Kidney (tissue), 14 donors: Measurements from ENCODE around the gene CDK5RAP2. TPM values are rescaled to one million over a fixed set of nuclear protein-coding genes. Genes with fewer than 3 reads are reported as not detected.

Source experiments
- DNase-seq, 5 donors: peaks; one replicate each; pipeline ENCODE4 v3.0.0-alpha.2; 2013 to 2020
- FAIRE-seq: peaks from 2 replicates; lab custom pipeline; 2012; peaks lifted over from hg19 to GRCh38; lab: Jason Lieb, UNC
- H3K27ac ChIP-seq, 2 donors: one replicate each; pipeline ENCODE4 v1.7.0; 2013; ENCODE audit warnings: low read depth in 2 of 2, low read length in 2 of 2, inconsistent platforms in 1 of 2
- H3K27me3 ChIP-seq: one replicate; pipeline ENCODE4 v1.7.1; 2013; ENCODE audit warnings: low read length, inconsistent platforms; ENCODE audit not compliant: control insufficient read depth, insufficient read depth
- H3K36me3 ChIP-seq, 3 donors: one replicate each; pipeline versions ENCODE4 v1.7.0 to v1.7.1; 2013; ENCODE audit warnings: low read length in 3 of 3, control low read depth in 1 of 3, inconsistent platforms in 1 of 3; ENCODE audit not compliant: insufficient read depth in 3 of 3, control insufficient read depth in 2 of 3
- H3K4me1 ChIP-seq, 3 donors: one replicate each; pipeline versions ENCODE4 v1.7.0 to v1.7.1; 2013; ENCODE audit warnings: low read length in 3 of 3, inconsistent platforms in 1 of 3, low read depth in 1 of 3; ENCODE audit not compliant: control insufficient read depth in 2 of 3, insufficient read depth in 2 of 3
- H3K4me3 ChIP-seq, 3 donors: one replicate each; pipeline versions ENCODE4 v1.7.0 to v1.8.1; 2013; ENCODE audit warnings: low read length in 3 of 3, control low read depth in 1 of 3, inconsistent platforms in 1 of 3
- H3K9ac ChIP-seq, 3 donors: one replicate each; pipeline versions ENCODE4 v1.7.0 to v1.7.1; 2013; ENCODE audit warnings: low read length in 3 of 3, control low read depth in 1 of 3, inconsistent platforms in 1 of 3
- H3K9me3 ChIP-seq, 3 donors: one replicate each; pipeline versions ENCODE4 v1.7.0 to v1.7.1; 2013; ENCODE audit warnings: low read length in 3 of 3, control low read depth in 1 of 3, inconsistent platforms in 1 of 3; ENCODE audit not compliant: control insufficient read depth in 2 of 3, insufficient read depth in 1 of 3
- CTCF ChIP-seq: IDR thresholded peaks from 3 replicates; pipeline ENCODE4 v1.5.1; 2012; ENCODE audit warnings: mild to moderate bottlenecking, moderate library complexity, borderline replicate concordance; ENCODE audit not compliant: insufficient read depth; ENCODE audit errors: extremely low read depth
- intact Hi-C: fragments of 100-400 bp; cut with DNase I; formaldehyde crosslinking; loops from one replicate; pipeline ENCODE4 v1.11.1; 2022
- polyA plus RNA-seq: library from polyadenylated mRNA; stranded (reverse); fragments of 350-450 nt; fragmentation: Illumina TruSeq; extraction: RNeasy Lipid Tissue Mini Kit (QIAGEN cat#74804); gene quantifications from one replicate; pipeline ENCODE4 v1.2.3, GENCODE V29; 2014; ENCODE audit warnings: low read depth, low replicate concordance; ENCODE audit not compliant: insufficient read depth
- total RNA-seq: library from RNA; stranded (reverse); fragmentation: NEBNext Ultra II Directional; extraction: Animal tissue kit (Norgen Biotek cat#: 25700); gene quantifications from one replicate; pipeline ENCODE4 v1.2.1, GENCODE V29; 2021
- donor health status: control.
- donor health status: control.
- donor health status: control.
- donor health status: control.
- donor health status: control.
- donor health status: DM: yes; HTN: yes; CAD: no.
- donor health status: Normal renal cell carcinoma (clear cell type).

CDK5RAP2 gene
- total and polyA plus RNA-seq, 2 donors from 2014 or later, result 20.9 to 35.3 TPM

GRCh38 chr9:120528829-120529228 is 51.1 kb downstream of the CDK5RAP2 start:
- TF ChIP-seq CTCF, result no peak
- FAIRE-seq, result no peak
- intact Hi-C loops, result no loop called here

GRCh38 chr9:120528327-120528726 is 51.6 kb downstream of the CDK5RAP2 start:
- no peak overlapping the region for H3K27ac ChIP-seq
- intact Hi-C loops, result no loop called here
- H3K9ac ChIP-seq, result no peak overlapping the region
- H3K4me1 ChIP-seq, result no peaks in the 10 kb centered on the region
- no peaks in the 10 kb centered on the region for H3K9me3 ChIP-seq
- no peaks in the 10 kb centered on the region for H3K27me3 ChIP-seq
- FAIRE-seq, result no peak
- DNase-seq, result no peak
- no peak overlapping the region for H3K4me3 ChIP-seq
- peaks cover 11 to 38% (median 32%) of the 10 kb centered on the region in 3 donors for H3K36me3 ChIP-seq
- no peak for TF ChIP-seq CTCF

More at GRCh38 chr9:120528829-120529228, 51.1 kb downstream of the CDK5RAP2 start:
- no peaks in the 10 kb centered on the region for H3K9me3 ChIP-seq
- H3K27ac ChIP-seq, result no peak overlapping the region
- no peaks in the 10 kb centered on the region for H3K4me1 ChIP-seq
- H3K36me3 ChIP-seq, result peaks cover 11 to 37% (median 32%) of the 10 kb centered on the region in 3 donors
- H3K4me3 ChIP-seq, result no peak overlapping the region
- no peak overlapping the region for H3K9ac ChIP-seq
- H3K27me3 ChIP-seq, result no peaks in the 10 kb centered on the region
- DNase-seq, result no peak

- Histone ChIP-seq H3K9ac (no peak overlapping the region), H3K4me3 (no peak overlapping the region), H3K27me3 (no peaks in the 10 kb centered on the region), H3K4me1 (no peaks in the 10 kb centered on the region), H3K27ac (no peak overlapping the region), H3K36me3 (peaks cover 9 to 41% (median 32%) of the 10 kb centered on the region in 3 donors), H3K9me3 (no peaks in the 10 kb centered on the region)
- no peak for TF ChIP-seq CTCF
- FAIRE-seq (no peak), DNase-seq (no peak)
- intact Hi-C loops, result no loop called here
Observed at GRCh38 chr9:120526534-120526933, 53.4 kb downstream of the CDK5RAP2 start.

DNA sequence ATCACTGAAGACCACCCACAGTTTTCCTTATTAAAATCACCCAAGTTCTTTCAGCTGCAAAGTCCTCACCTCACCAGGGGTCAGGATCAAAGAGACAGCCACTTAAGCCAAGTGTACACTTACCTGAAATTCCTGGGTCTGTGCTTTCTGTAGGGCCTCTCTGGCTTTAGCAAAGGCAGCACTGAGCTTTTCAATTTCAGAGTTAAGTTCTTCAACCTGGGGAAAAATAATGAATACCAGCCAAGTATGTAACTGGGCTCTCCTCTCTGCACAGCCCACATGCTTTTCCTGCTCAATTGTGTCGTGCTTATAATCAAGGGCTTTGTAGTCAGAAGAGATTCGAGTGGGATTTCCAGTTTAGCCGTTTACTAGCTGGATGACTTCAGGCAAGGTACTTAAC is 55.1 kb downstream of the CDK5RAP2 start:
- Histone ChIP-seq H3K9me3 (no peaks in the 10 kb centered on the region), H3K27ac (no peak overlapping the region), H3K4me3 (no peak overlapping the region), H3K9ac (no peak overlapping the region), H3K4me1 (no peaks in the 10 kb centered on the region), H3K27me3 (no peaks in the 10 kb centered on the region), H3K36me3 (peaks cover 8 to 40% (median 32%) of the 10 kb centered on the region in 3 donors)
- FAIRE-seq, result no peak
- TF ChIP-seq CTCF, result no peak
- intact Hi-C loops, result no loop called here
- DNase-seq, result no peak
